Measurements from ENCODE around the gene CAMTA1.

GRCh38 chr1:7717748-7718368, 932.6 kb downstream of the CAMTA1 start:
- TF ChIP-seq POLR2AphosphoS5 (IDR thresholded peaks at IDR 0.05; ENCODE audit: insufficient read depth in 1 of 2, low read depth in 1 of 2) (no peak), CTCF (IDR thresholded peaks at IDR 0.05) (no peak)
